GM12872 (cell line): Measurements from ENCODE around the gene ESPNL.

Experiments used
- CTCF ChIP-seq: IDR thresholded peaks from 3 replicates; pipeline ENCODE4 v1.5.1; 2011; ENCODE audit warnings: low read depth, mild to moderate bottlenecking, low read length, moderate library complexity; ENCODE audit not compliant: insufficient read depth

ESPNL gene

GRCh38 chr2:238133499-238134392, 33.6 kb downstream of the ESPNL start:
- no peak for TF ChIP-seq CTCF

GRCh38 chr2:238134393-238134785, 34.2 kb downstream of the ESPNL start:
- TF ChIP-seq CTCF: no peak

GRCh38 chr2:238135601-238136150, 35.5 kb downstream of the ESPNL start:
- TF ChIP-seq CTCF: no peak

GRCh38 chr2:238136820-238137537, 36.8 kb downstream of the ESPNL start:
- TF ChIP-seq CTCF: no peak

GRCh38 chr2:238137885-238138284, 37.7 kb downstream of the ESPNL start:
- TF ChIP-seq CTCF: no peak

- no peak for TF ChIP-seq CTCF
Observed at GRCh38 chr2:238138331-238139195, 38.4 kb downstream of the ESPNL start, which contains the start of gene KLHL30. TSS of gene KLHL30 (plus strand) at chr2:238138668. CDS start at chr2:238140755, 2,087 bp downstream.
